ENCODE data around the gene MAP4K2.

Gene MAP4K2

GRCh38 chr11:64762674-64763525 is 40.1 kb downstream of the MAP4K2 start:
- no peak for DNase-seq (ENCODE audit: extremely low read depth, low read depth)
- TF ChIP-seq CTCF (IDR thresholded peaks at IDR 0.05; ENCODE audit: low read depth, low read length), result no peak

- no peak for TF ChIP-seq CTCF (IDR thresholded peaks at IDR 0.05; ENCODE audit: low read depth, low read length)
- no peak for DNase-seq (ENCODE audit: extremely low read depth, low read depth)
These were observed 40.7 kb downstream of the MAP4K2 start for GRCh38 chr11:64762277-64762673.

GRCh38 chr11:64760759-64761420 is 42.1 kb downstream of the MAP4K2 start:
- TF ChIP-seq CTCF (IDR thresholded peaks at IDR 0.05; ENCODE audit: low read depth, low read length), result no peak
- no peak for DNase-seq (ENCODE audit: extremely low read depth, low read depth)

GRCh38 chr11:64759722-64760719 is 43.0 kb downstream of the MAP4K2 start, which contains the start of gene PYGM:
PYGM (minus strand) TSS chr11:64759974; CDS start chr11:64759898, 76 bp downstream.
- no peak for TF ChIP-seq CTCF (IDR thresholded peaks at IDR 0.05; ENCODE audit: low read depth, low read length)
- no peak for DNase-seq (ENCODE audit: extremely low read depth, low read depth)

GRCh38 chr11:64759131-64759721 is 43.8 kb downstream of the MAP4K2 start:
- no peak for TF ChIP-seq CTCF (IDR thresholded peaks at IDR 0.05; ENCODE audit: low read depth, low read length)
- DNase-seq (ENCODE audit: extremely low read depth, low read depth), result no peak

GRCh38 chr11:64758330-64759079 is 44.5 kb downstream of the MAP4K2 start:
- no peak for TF ChIP-seq CTCF (IDR thresholded peaks at IDR 0.05; ENCODE audit: low read depth, low read length)
- DNase-seq (ENCODE audit: extremely low read depth, low read depth), result no peak

All from AG09319 (cell line).